H9 (cell line): ENCODE results near the gene CARD8. TPM values are rescaled to one million over a fixed set of nuclear protein-coding genes. Genes with fewer than 3 reads are reported as not detected.

Experiments
- DNase-seq: peaks from one replicate; pipeline ENCODE4 v3.0.0-alpha.2; 2017
- H2AFZ ChIP-seq: one replicate; pipeline ENCODE4 v1.6.1; 2013; ENCODE audit warnings: mild to moderate bottlenecking, low read length, control low read depth, moderate library complexity
- H2AK5ac ChIP-seq: 2 replicates; pipeline ENCODE4 v1.6.1; 2013; ENCODE audit warnings: low read length, control low read depth, mixed read lengths; ENCODE audit not compliant: insufficient read length
- H2BK120ac ChIP-seq: one replicate; pipeline ENCODE4 v1.6.1; 2013; ENCODE audit warnings: low read depth, mild to moderate bottlenecking, low read length, control low read depth, inconsistent platforms; ENCODE audit not compliant: poor library complexity, severe bottlenecking
- H2BK12ac ChIP-seq: 2 replicates; pipeline ENCODE4 v1.6.1; 2013; ENCODE audit warnings: low read length, control low read depth, mixed read lengths, low read depth; ENCODE audit not compliant: insufficient read length
- H2BK15ac ChIP-seq: 2 replicates; pipeline ENCODE4 v1.6.1; 2013; ENCODE audit warnings: low read depth, low read length, control low read depth
- H2BK20ac ChIP-seq: one replicate; pipeline ENCODE4 v1.6.1; 2013; ENCODE audit warnings: low read depth, mild to moderate bottlenecking, low read length, control low read depth, inconsistent platforms; ENCODE audit not compliant: poor library complexity, severe bottlenecking
- H2BK5ac ChIP-seq: 2 replicates; pipeline ENCODE4 v1.6.1; 2013; ENCODE audit warnings: low read length, control low read depth, mixed read lengths; ENCODE audit not compliant: insufficient read length
- H3K14ac ChIP-seq: 2 replicates; pipeline ENCODE4 v1.6.1; 2013; ENCODE audit warnings: low read length, control low read depth; ENCODE audit not compliant: insufficient read depth
- H3K18ac ChIP-seq: 2 replicates; pipeline ENCODE4 v1.6.1; 2013; ENCODE audit warnings: low read depth, mild to moderate bottlenecking, mixed read lengths, low read length, control low read depth; ENCODE audit not compliant: insufficient read length
- H3K23ac ChIP-seq: 2 replicates; pipeline ENCODE4 v1.6.1; 2013; ENCODE audit warnings: low read length, control low read depth, mixed read lengths, low read depth; ENCODE audit not compliant: insufficient read length
- H3K23me2 ChIP-seq: 2 replicates; pipeline ENCODE4 v1.6.1; 2013; ENCODE audit warnings: low read depth, mild to moderate bottlenecking, mixed read lengths, low read length, control low read depth; ENCODE audit not compliant: insufficient read length, poor library complexity, severe bottlenecking
- H3K27ac ChIP-seq: 2 replicates; pipeline ENCODE4 v1.5.1; 2013; ENCODE audit warnings: low read length, control low read depth, mixed read lengths, low read depth; ENCODE audit not compliant: insufficient read length
- H3K27me3 ChIP-seq: 2 replicates; pipeline ENCODE4 v1.6.1; 2013; ENCODE audit warnings: low read length, control low read depth, inconsistent platforms; ENCODE audit not compliant: insufficient read depth
- H3K4ac ChIP-seq: 2 replicates; pipeline ENCODE4 v1.6.1; 2013; ENCODE audit warnings: low read depth, mild to moderate bottlenecking, control low read depth, inconsistent platforms, low read length, moderate library complexity
- H3K4me1 ChIP-seq: 2 replicates; pipeline ENCODE4 v1.6.1; 2013; ENCODE audit warnings: low read length, control low read depth, inconsistent platforms; ENCODE audit not compliant: insufficient read depth
- H3K4me2 ChIP-seq: 2 replicates; pipeline ENCODE4 v1.6.1; 2013; ENCODE audit warnings: low read length, control low read depth, mixed read lengths; ENCODE audit not compliant: insufficient read length, insufficient read depth
- H3K56ac ChIP-seq: 2 replicates; pipeline ENCODE4 v1.6.1; 2013; ENCODE audit warnings: low read depth, mild to moderate bottlenecking, mixed read lengths, low read length, control low read depth; ENCODE audit not compliant: insufficient read length
- H3K79me1 ChIP-seq: 2 replicates; pipeline ENCODE4 v1.6.1; 2013; ENCODE audit warnings: low read depth, mild to moderate bottlenecking, moderate library complexity, low read length, control low read depth, inconsistent platforms; ENCODE audit not compliant: insufficient read depth, poor library complexity, severe bottlenecking
- H3K79me2 ChIP-seq: 2 replicates; pipeline ENCODE4 v1.6.1; 2013; ENCODE audit warnings: low read length, control low read depth, inconsistent platforms; ENCODE audit not compliant: insufficient read depth
- H3K9ac ChIP-seq: 2 replicates; pipeline ENCODE4 v1.6.1; 2013; ENCODE audit warnings: low read length, control low read depth, mixed read lengths; ENCODE audit not compliant: insufficient read length; ENCODE audit errors: extremely low read depth
- H3K9me3 ChIP-seq: one replicate; pipeline ENCODE4 v1.6.1; 2013; ENCODE audit warnings: low read depth, low read length, inconsistent platforms; ENCODE audit not compliant: control insufficient read depth
- H3T11ph ChIP-seq: one replicate; pipeline ENCODE4 v1.6.1; 2013; ENCODE audit warnings: mild to moderate bottlenecking, low read length, control low read depth, inconsistent platforms
- H4K20me1 ChIP-seq: one replicate; pipeline ENCODE4 v1.6.1; 2013; ENCODE audit not compliant: control insufficient read depth, insufficient read length, insufficient read depth
- H4K5ac ChIP-seq: 2 replicates; pipeline ENCODE4 v1.6.1; 2013; ENCODE audit warnings: low read depth, mild to moderate bottlenecking, mixed read lengths, low read length, control low read depth; ENCODE audit not compliant: insufficient read length
- H4K8ac ChIP-seq: replicated peaks from 2 replicates; pipeline ENCODE4 v1.6.1; 2013; ENCODE audit warnings: low read length, control low read depth, mixed read lengths, low read depth; ENCODE audit not compliant: insufficient read length
- H4K91ac ChIP-seq: 2 replicates; pipeline ENCODE4 v1.6.1; 2013; ENCODE audit warnings: low read depth, mild to moderate bottlenecking, moderate library complexity, mixed read lengths, low read length, control low read depth; ENCODE audit not compliant: insufficient read length
- H3K27ac Mint-ChIP-seq, 3 experiments: 2 replicates in 2 of 3; 3 replicates in 1 of 3; pipeline ENCODE4 v1.8.0; 2020 to 2021; ENCODE audit warnings: mixed read lengths in 3 of 3, mild to moderate bottlenecking in 1 of 3, moderate library complexity in 1 of 3
- H3K27me3 Mint-ChIP-seq: 2 replicates; pipeline ENCODE4 v1.8.0; 2021; ENCODE audit warnings: low read depth, mild to moderate bottlenecking, moderate library complexity, mixed read lengths
- H3K36me3 Mint-ChIP-seq, 3 experiments: 2 replicates in 2 of 3; 3 replicates in 1 of 3; pipeline ENCODE4 v1.8.0; 2020 to 2021; ENCODE audit warnings: low read depth in 3 of 3, mixed read lengths in 3 of 3; ENCODE audit not compliant: insufficient read depth in 1 of 3
- H3K4me1 Mint-ChIP-seq, 2 experiments: 2 replicates each; pipeline ENCODE4 v1.8.0; 2020; ENCODE audit warnings: mixed read lengths in 2 of 2
- H3K4me3 Mint-ChIP-seq, 2 experiments: 2 replicates in 1 of 2; 3 replicates in 1 of 2; pipeline ENCODE4 v1.8.0; 2020 to 2021; ENCODE audit warnings: mild to moderate bottlenecking in 2 of 2, mixed read lengths in 2 of 2, moderate library complexity in 1 of 2
- H3K9me3 Mint-ChIP-seq, 2 experiments: 2 replicates in 1 of 2; 3 replicates in 1 of 2; pipeline ENCODE4 v1.8.0; 2020; ENCODE audit warnings: mild to moderate bottlenecking in 2 of 2, mixed read lengths in 2 of 2, moderate library complexity in 1 of 2
- CTCF ChIP-seq: fragments of 200-600 bp; sonication (generic); conservative IDR thresholded peaks from 3 replicates; pipeline ENCODE4 v1.8.0; 2021; ENCODE audit warnings: antibody characterized with exemption, mild to moderate bottlenecking
- WGBS: extraction: QIAGEN DNeasy Blood & Tissue Kit; methylation state at CpG from one replicate; pipeline ENCODE4 v1.1.7; 2013; ENCODE audit warnings: missing lambda C conversion rate, low lambda C conversion rate, mixed read lengths; ENCODE audit not compliant: insufficient read length; ENCODE audit errors: extremely low coverage; 5-methylcytosine and 5-hydroxymethylcytosine counted together
- total RNA-seq: library from RNA; stranded (reverse); gene quantifications from 2 replicates; pipeline ENCODE4 v1.2.1, GENCODE V29; 2021

The CARD8 gene
- total RNA-seq, 1 experiment from 2014 or later, result 21.0 TPM

GRCh38 chr19:48249502-48250014 lies 6.2 kb downstream of the CARD8 start:
- Histone ChIP-seq H2BK20ac (no peak overlapping the region), H3K56ac (no peak overlapping the region), H2AFZ (no peak overlapping the region), H3K27ac (no peak overlapping the region), H4K5ac (no peak overlapping the region), H2BK15ac (no peak overlapping the region), H3K9ac (no peak overlapping the region), H2BK120ac (no peak overlapping the region), H3K23ac (no peak overlapping the region), H3K9me3 (no peaks in the 10 kb centered on the region), H3K4ac (no peak overlapping the region), H2AK5ac (no peak overlapping the region), H3T11ph (no peak overlapping the region), H3K27me3 (no peaks in the 10 kb centered on the region), H3K4me1 (no peaks in the 10 kb centered on the region), H3K4me2 (no peak overlapping the region), H3K14ac (no peak overlapping the region), H4K8ac (no peak overlapping the region), H3K79me1 (no peaks in the 10 kb centered on the region), H4K20me1 (no peaks in the 10 kb centered on the region), H3K18ac (no peak overlapping the region), H4K91ac (no peak overlapping the region), H2BK5ac (no peak overlapping the region), H3K79me2 (no peaks in the 10 kb centered on the region), H2BK12ac (no peak overlapping the region), H3K23me2 (no peaks in the 10 kb centered on the region)
- H3K36me3 Mint-ChIP-seq, result peaks cover 14 to 46% (median 21%) of the 10 kb centered on the region in 3 experiments
- DNase-seq, result no peak
- peaks cover 13 to 14% of the 10 kb centered on the region in 2 experiments; a peak in 4 of 5 replicates for H3K9me3 Mint-ChIP-seq
- H3K27me3 Mint-ChIP-seq, result no peaks in the 10 kb centered on the region
- no peak for TF ChIP-seq CTCF
- H3K4me3 Mint-ChIP-seq, result no peak overlapping the region
- peaks cover 0 to 3% of the 10 kb centered on the region in 2 experiments; a peak in 2 of 4 replicates for H3K4me1 Mint-ChIP-seq
- peak overlapping the region in 1 of 3 experiments; percentile 57; a peak in 1 of 7 replicates for H3K27ac Mint-ChIP-seq
- WGBS, result no CpG with 5 or more reads among the region's 13 CpGs
